Endothelial cell of umbilical vein (primary cell): ENCODE results near the gene CD200. TPM values are rescaled to one million over a fixed set of nuclear protein-coding genes. Genes with fewer than 3 reads are reported as not detected.

Experiments
- BruUV-seq: library from RNA; stranded (reverse); fragments of 400-500 nt; replicated peaks from 2 replicates; lab custom pipeline; 2021; lab: Mats Ljungman, UMichigan
- CTCF ChIA-PET: fragments of 300-600, 350-600 bp; sonication (Branson Sonifier 250); formaldehyde crosslinking; loops from one replicate; lab custom pipeline; 2021; ENCODE audit warnings: antibody characterized with exemption, inconsistent platforms; lab: Charles Lee
- POLR2A ChIA-PET: fragments of 300-600, 350-600 bp; sonication (Branson Sonifier 250); formaldehyde crosslinking; loops from one replicate; lab custom pipeline; 2021; ENCODE audit warnings: antibody characterized with exemption, inconsistent platforms; lab: Charles Lee
- DNase-seq: peaks from one replicate; pipeline ENCODE4 v3.0.0-alpha.2; 2011; ENCODE audit warnings: low read depth, low spot score
- FAIRE-seq: peaks from 2 replicates; lab custom pipeline; 2011; peaks lifted over from hg19 to GRCh38; lab: Jason Lieb, UNC
- H2AFZ ChIP-seq: 2 replicates; pipeline ENCODE4 v1.6.0; 2012; ENCODE audit warnings: low read depth, low read length, control low read depth, inconsistent platforms
- H3K27ac ChIP-seq: 2 replicates; pipeline ENCODE4 v1.5.1; 2011; ENCODE audit warnings: low read depth, mild to moderate bottlenecking, control low read depth, low read length, moderate library complexity; ENCODE audit not compliant: insufficient read depth
- H3K27me3 ChIP-seq, 2 experiments: 2 replicates each; pipeline versions ENCODE4 v1.6.0 to v1.6.1; 2011; ENCODE audit warnings: low read length in 2 of 2, mixed read lengths in 1 of 2; ENCODE audit not compliant: control insufficient read depth in 2 of 2, insufficient read depth in 2 of 2
- H3K36me3 ChIP-seq, 2 experiments: 2 replicates in 1 of 2; 3 replicates in 1 of 2; pipeline ENCODE4 v1.5.1; 2011; ENCODE audit warnings: low read length in 2 of 2, mild to moderate bottlenecking in 1 of 2, moderate library complexity in 1 of 2; ENCODE audit not compliant: control insufficient read depth in 2 of 2, insufficient read depth in 2 of 2; ENCODE audit errors: extremely low read depth in 1 of 2
- H3K4me1 ChIP-seq: 3 replicates; pipeline ENCODE4 v1.5.1; 2011; ENCODE audit warnings: mild to moderate bottlenecking, low read length; ENCODE audit not compliant: control insufficient read depth, insufficient read depth; ENCODE audit errors: extremely low read depth
- H3K4me2 ChIP-seq: 2 replicates; pipeline ENCODE4 v1.6.1; 2011; ENCODE audit warnings: low read length, control low read depth, mixed read lengths; ENCODE audit not compliant: insufficient read depth
- H3K4me3 ChIP-seq, 3 experiments: fragments of 200-600 bp in 1 of 3; sonication (generic), shearing (Covaris generic) in 1 of 3; replicated peaks in 1 of 3; 2 replicates each; pipeline ENCODE4 v1.5.1; 2011 to 2016; ENCODE audit warnings: control low read depth in 3 of 3, low read length in 3 of 3, mild to moderate bottlenecking in 2 of 3, inconsistent platforms in 1 of 3, low read depth in 1 of 3, moderate library complexity in 1 of 3; ENCODE audit not compliant: insufficient read depth in 1 of 3
- H3K79me2 ChIP-seq: 2 replicates; pipeline ENCODE4 v1.6.0; 2012; ENCODE audit warnings: low read length, inconsistent platforms; ENCODE audit not compliant: control insufficient read depth, insufficient read depth
- H3K9ac ChIP-seq: replicated peaks from 2 replicates; pipeline ENCODE3; 2011; ENCODE audit warnings: low read length, control low read depth; ENCODE audit not compliant: insufficient read depth; ENCODE audit errors: extremely low read depth
- H3K9me1 ChIP-seq: replicated peaks from 3 replicates; pipeline ENCODE4 v1.6.0; 2011; ENCODE audit warnings: mild to moderate bottlenecking, low read length; ENCODE audit not compliant: control insufficient read depth, insufficient read depth; ENCODE audit errors: extremely low read depth
- H3K9me3 ChIP-seq: replicated peaks from 2 replicates; pipeline ENCODE4 v1.5.1; 2012; ENCODE audit warnings: low read length, inconsistent platforms; ENCODE audit not compliant: control insufficient read depth, insufficient read depth
- H4K20me1 ChIP-seq: replicated peaks from 2 replicates; pipeline ENCODE3; 2011; ENCODE audit warnings: mild to moderate bottlenecking, low read length; ENCODE audit not compliant: control insufficient read depth, insufficient read depth; ENCODE audit errors: extremely low read depth
- CTCF ChIP-seq, 2 donors: IDR thresholded peaks; 1 replicate in 1 of 2; 2 replicates in 1 of 2; pipeline ENCODE4 v1.5.1; 2011; ENCODE audit warnings: low read length in 2 of 2, mild to moderate bottlenecking in 2 of 2, moderate library complexity in 2 of 2, control low read depth in 1 of 2, inconsistent platforms in 1 of 2, low read depth in 1 of 2; ENCODE audit not compliant: insufficient read depth in 1 of 2; ENCODE audit errors: extremely low read depth in 1 of 2
- GATA2 ChIP-seq: IDR thresholded peaks from 2 replicates; pipeline ENCODE4 v1.7.0; 2011; ENCODE audit warnings: low read depth, mild to moderate bottlenecking, moderate library complexity, mixed read lengths, low read length; ENCODE audit not compliant: insufficient read length, insufficient read depth
- JUN ChIP-seq: IDR thresholded peaks from 2 replicates; pipeline ENCODE4 v1.6.1; 2011; ENCODE audit warnings: borderline replicate concordance, low read depth; ENCODE audit not compliant: insufficient read length, insufficient read depth
- MYC ChIP-seq: IDR thresholded peaks from one replicate; pipeline ENCODE4 v1.6.1; 2011; ENCODE audit warnings: mild to moderate bottlenecking, low read depth, low read length
- POLR2A ChIP-seq: IDR thresholded peaks from 2 replicates; pipeline ENCODE4 v1.6.1; 2012; ENCODE audit warnings: low read depth, mild to moderate bottlenecking, control low read depth, low read length
- POLR2AphosphoS5 ChIP-seq: IDR thresholded peaks from 2 replicates; pipeline ENCODE4 v1.6.1; 2012; ENCODE audit warnings: low read depth, mild to moderate bottlenecking, control low read depth, low read length, moderate library complexity; ENCODE audit not compliant: insufficient read depth
- dilution Hi-C: fragments of 300-500 bp; cut with MboI; formaldehyde crosslinking; loops from one replicate; pipeline ENCODE4 v1.15.0; 2019; ENCODE audit warnings: low sequenced_read_pairs; ENCODE audit not compliant: extremely low pct_ligation_motif_present
- intact Hi-C: fragments of 100-400 bp; cut with micrococcal nuclease; formaldehyde crosslinking; loops from one replicate; pipeline ENCODE4 v1.10.0; 2022
- polyA plus RNA-seq, 4 experiments: library from polyadenylated mRNA; depleted of rRNA in 3 of 4; stranded (reverse) in 3 of 4; unstranded in 1 of 4; fragments of >200 nt; gene quantifications; 2 replicates each; pipeline versions ENCODE4 v1.2.1 to v1.2.3, GENCODE V29; 2011 to 2012; ENCODE audit warnings: missing spikeins in 1 of 4
- total RNA-seq: library from RNA; stranded (reverse); gene quantifications from 2 replicates; pipeline ENCODE4 v1.2.3, GENCODE V29; 2021
- TF ChIP-seq, protein P1 (sequence below): IDR thresholded peaks from 2 replicates; pipeline ENCODE4 v1.6.1; 2011; ENCODE audit not compliant: insufficient read depth, insufficient read length

The CD200 gene
- total and polyA plus RNA-seq, 2 donors (not counting 3 experiments of a cell fraction or from before 2014, with no cell fraction given): 8.1 to 8.2 TPM

DNA sequence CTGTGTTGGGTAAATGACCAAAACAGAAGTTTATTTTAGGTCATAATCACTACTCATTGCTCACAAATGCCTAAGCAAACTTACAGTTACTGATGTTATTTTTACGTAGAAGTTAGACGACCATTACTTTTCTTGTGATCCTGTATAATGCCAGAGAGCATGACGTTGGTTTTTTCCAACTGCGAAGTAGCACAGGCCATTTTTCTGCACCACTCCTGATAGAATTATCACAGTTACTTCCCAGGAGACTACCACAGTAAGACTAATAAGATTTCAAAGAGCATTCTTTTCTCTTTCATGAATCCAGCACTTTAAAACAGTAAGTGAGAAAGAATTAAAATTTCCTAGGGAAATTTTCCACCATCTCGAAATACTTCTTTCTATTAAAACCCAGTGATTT lies 19.8 kb downstream of the CD200 start:
- no peaks in the 10 kb centered on the region for H3K79me2 ChIP-seq
- no TSS peak for BruUV-seq
- TF ChIP-seq MYC (no peak), POLR2AphosphoS5 (no peak), JUN (no peak), CTCF (IDR thresholded peaks at IDR 0.05; ENCODE audit: extremely low read depth in 1 of 2, insufficient read depth in 1 of 2, low read depth in 1 of 2, low read length in 2 of 2) (no peak), POLR2A (no peak), GATA2 (no peak)
- TF ChIP-seq, protein P1, sequence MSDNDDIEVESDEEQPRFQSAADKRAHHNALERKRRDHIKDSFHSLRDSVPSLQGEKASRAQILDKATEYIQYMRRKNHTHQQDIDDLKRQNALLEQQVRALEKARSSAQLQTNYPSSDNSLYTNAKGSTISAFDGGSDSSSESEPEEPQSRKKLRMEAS: no peak
- dilution Hi-C loops: no loop called here
- H3K27me3 ChIP-seq: no peaks in the 10 kb centered on the region
- FAIRE-seq (no peak), DNase-seq (no peak)
- ChIA-PET POLR2A (interaction anchor here (1.5 kb wide), 1 partner anchor 20 kb away, joined by 8 read pairs; the partner anchor contains the start of gene CD200), CTCF (interaction anchor here (0.6 to 1.2 kb wide), 3 partner anchors 19 to 276 kb away, joined by 3 read pairs; partner anchors contain the start of genes CD200 and SLC9C1)
- intact Hi-C loops: loop anchor here (1.0 kb wide), 2 partner anchors 39 to 43 kb away; no protein-coding TSS in a partner anchor
- H2AFZ ChIP-seq: no peak overlapping the region
- peaks cover 38% of the 10 kb centered on the region for H3K4me1 ChIP-seq
- no peaks in the 10 kb centered on the region for H3K9me1 ChIP-seq
- H3K4me3 ChIP-seq: no peak overlapping the region
- H3K9ac ChIP-seq: no peak overlapping the region
- H4K20me1 ChIP-seq: no peaks in the 10 kb centered on the region
- no peak overlapping the region for H3K4me2 ChIP-seq
- H3K27ac ChIP-seq: peak overlapping the region; percentile 72
- H3K36me3 ChIP-seq: peaks cover 0 to 2% of the 10 kb centered on the region in 2 experiments
- no peaks in the 10 kb centered on the region for H3K9me3 ChIP-seq
